ENCODE results near the gene MYRIP. TPM values are rescaled to one million over a fixed set of nuclear protein-coding genes. Genes with fewer than 3 reads are reported as not detected.
"Not testable (repeated sequence)": the region's sequence is repeated elsewhere in the genome, so short reads cannot be mapped to it uniquely, and the experiment has no call there.

MYRIP gene
- total RNA-seq, 1 donor from 2014 or later = 1.0 TPM

DNA sequence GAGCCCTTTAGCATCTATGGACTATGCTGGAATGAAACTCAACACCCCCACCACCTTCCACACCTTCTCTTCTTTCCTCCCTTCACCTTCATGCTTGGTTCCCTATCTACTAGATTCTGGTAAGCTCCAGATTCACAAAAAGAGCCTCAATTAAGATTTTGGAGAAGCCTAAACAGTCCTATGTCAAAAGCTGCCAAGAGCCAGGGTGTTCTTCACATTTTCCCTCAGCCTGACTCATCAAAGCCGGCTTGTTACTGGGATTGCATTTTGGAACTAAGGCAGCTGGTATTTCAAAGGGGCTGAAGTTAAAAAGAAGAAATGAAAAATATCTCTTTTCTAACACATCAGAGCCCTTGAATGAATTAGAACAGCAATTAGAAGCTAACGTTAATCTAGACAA is 247.7 kb downstream of the MYRIP start:
- Histone ChIP-seq H3K27me3 (ENCODE audit: control insufficient read depth in 3 of 3, insufficient read depth in 3 of 3, low read length in 3 of 3) (no peaks in the 10 kb centered on the region), H3K36me3 (ENCODE audit: control insufficient read depth in 3 of 3, insufficient read depth in 3 of 3, low read length in 3 of 3) (no peaks in the 10 kb centered on the region), H3K4me3 (ENCODE audit: low read length in 3 of 3) (no peak overlapping the region), H3K4me1 (ENCODE audit: control insufficient read depth in 3 of 3, insufficient read depth in 3 of 3, low read length in 3 of 3) (no peaks in the 10 kb centered on the region), H3K9me3 (ENCODE audit: control insufficient read depth in 3 of 3, low read length in 3 of 3) (no peaks in the 10 kb centered on the region), H3K27ac (ENCODE audit: low read depth, low read length) (no peak overlapping the region), H3K9ac (ENCODE audit: low read depth in 1 of 3, low read length in 3 of 3) (no peak overlapping the region)

DNA sequence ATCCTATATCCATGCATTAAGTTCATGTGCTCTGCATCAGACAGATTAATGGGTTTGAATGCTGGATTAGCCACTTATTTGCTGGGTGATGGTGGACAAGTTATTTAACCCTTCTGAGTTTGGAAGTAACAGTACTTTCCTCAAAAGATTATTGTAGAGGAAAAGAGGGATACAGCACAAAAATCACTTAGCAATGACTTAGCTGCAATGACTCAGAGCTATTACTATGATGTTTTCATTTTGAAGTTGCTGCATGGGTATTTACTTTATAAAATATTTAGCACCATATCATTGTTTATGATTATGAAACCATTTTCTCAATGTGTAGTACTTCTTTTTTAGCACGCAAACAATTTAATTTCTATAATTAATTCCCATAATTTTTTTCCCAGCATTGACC is 248.4 kb downstream of the MYRIP start:
- no peak overlapping the region for H3K27ac ChIP-seq (ENCODE audit: low read depth, low read length)
- no peaks in the 10 kb centered on the region for H3K36me3 ChIP-seq (ENCODE audit: control insufficient read depth in 3 of 3, insufficient read depth in 3 of 3, low read length in 3 of 3)
- no peaks in the 10 kb centered on the region for H3K9me3 ChIP-seq (ENCODE audit: control insufficient read depth in 3 of 3, low read length in 3 of 3)
- no peaks in the 10 kb centered on the region for H3K4me1 ChIP-seq (ENCODE audit: control insufficient read depth in 3 of 3, insufficient read depth in 3 of 3, low read length in 3 of 3)
- H3K9ac ChIP-seq (ENCODE audit: low read depth in 1 of 3, low read length in 3 of 3) = no peak overlapping the region
- no peak overlapping the region for H3K4me3 ChIP-seq (ENCODE audit: low read length in 3 of 3)
- no peaks in the 10 kb centered on the region for H3K27me3 ChIP-seq (ENCODE audit: control insufficient read depth in 3 of 3, insufficient read depth in 3 of 3, low read length in 3 of 3)

DNA sequence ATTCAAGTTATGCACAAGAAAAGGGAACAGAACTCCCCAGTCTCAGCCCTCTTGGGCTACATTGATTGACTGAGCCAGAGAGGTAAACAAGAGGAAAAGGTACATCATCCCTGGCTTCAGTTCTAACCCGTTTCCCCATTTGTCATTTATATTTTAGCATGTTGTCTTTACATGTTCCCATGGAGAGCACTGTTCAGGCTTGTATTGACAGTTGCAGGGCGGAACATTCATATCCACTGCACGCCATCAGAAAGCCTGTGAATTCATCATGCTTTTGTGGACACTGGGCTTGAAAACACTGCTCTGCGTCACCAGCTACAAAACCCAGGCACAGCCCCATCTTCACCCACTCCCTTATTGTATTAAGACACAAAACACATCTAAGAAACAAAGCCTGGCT is 259.2 kb downstream of the MYRIP start:
- H3K27ac ChIP-seq (ENCODE audit: low read depth, low read length) = no peak overlapping the region
- H3K9me3 ChIP-seq (ENCODE audit: control insufficient read depth in 3 of 3, low read length in 3 of 3) = no peaks in the 10 kb centered on the region
- H3K4me3 ChIP-seq (ENCODE audit: low read length in 3 of 3) = no peak overlapping the region
- H3K27me3 ChIP-seq (ENCODE audit: control insufficient read depth in 3 of 3, insufficient read depth in 3 of 3, low read length in 3 of 3) = no peaks in the 10 kb centered on the region
- no peaks in the 10 kb centered on the region for H3K4me1 ChIP-seq (ENCODE audit: control insufficient read depth in 3 of 3, insufficient read depth in 3 of 3, low read length in 3 of 3)
- no peak overlapping the region for H3K9ac ChIP-seq (ENCODE audit: low read depth in 1 of 3, low read length in 3 of 3)
- H3K36me3 ChIP-seq (ENCODE audit: control insufficient read depth in 3 of 3, insufficient read depth in 3 of 3, low read length in 3 of 3) = no peaks in the 10 kb centered on the region

- no peaks in the 10 kb centered on the region for H3K4me1 ChIP-seq (ENCODE audit: control insufficient read depth in 3 of 3, insufficient read depth in 3 of 3, low read length in 3 of 3)
- no peak overlapping the region for H3K9ac ChIP-seq (ENCODE audit: low read depth in 1 of 3, low read length in 3 of 3)
- H3K36me3 ChIP-seq (ENCODE audit: control insufficient read depth in 3 of 3, insufficient read depth in 3 of 3, low read length in 3 of 3) = no peaks in the 10 kb centered on the region
- H3K4me3 ChIP-seq (ENCODE audit: low read length in 3 of 3) = no peak overlapping the region
- no peaks in the 10 kb centered on the region for H3K27me3 ChIP-seq (ENCODE audit: control insufficient read depth in 3 of 3, insufficient read depth in 3 of 3, low read length in 3 of 3)
- no peak overlapping the region for H3K27ac ChIP-seq (ENCODE audit: low read depth, low read length)
- H3K9me3 ChIP-seq (ENCODE audit: control insufficient read depth in 3 of 3, low read length in 3 of 3) = no peaks in the 10 kb centered on the region
These were observed 261.4 kb downstream of the MYRIP start for GRCh38 chr3:40070816-40071215.

DNA sequence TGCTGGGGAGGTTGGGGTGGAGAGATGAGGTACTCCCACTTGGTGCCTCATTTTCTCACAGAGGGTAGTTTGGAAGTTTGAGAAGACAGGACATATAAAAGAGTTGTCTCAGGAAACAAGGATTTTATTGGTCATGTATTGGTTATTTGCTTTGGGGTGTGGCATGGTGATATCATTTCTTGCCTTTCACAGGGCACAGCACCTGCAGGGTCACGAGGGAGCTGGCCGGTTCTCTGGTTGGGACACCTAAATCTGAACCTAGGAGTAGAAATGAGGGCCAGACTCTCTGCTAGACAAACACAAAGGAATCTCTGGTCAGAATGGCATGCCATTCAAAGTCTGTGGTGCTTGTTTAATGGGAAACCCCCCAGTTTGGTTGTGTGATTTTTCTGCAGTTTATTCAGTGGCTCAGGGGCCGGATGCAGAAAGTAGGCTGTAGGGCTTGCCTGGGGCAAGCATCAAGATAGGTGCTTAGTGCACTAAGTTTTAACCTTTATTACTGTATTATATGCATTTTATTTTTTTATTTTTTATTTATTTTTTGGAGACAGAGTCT is 262.4 kb downstream of the MYRIP start:
- Histone ChIP-seq H3K9me3 (ENCODE audit: control insufficient read depth in 3 of 3, low read length in 3 of 3) (no peaks in the 10 kb centered on the region), H3K4me3 (ENCODE audit: low read length in 3 of 3) (no peak overlapping the region), H3K9ac (ENCODE audit: low read depth in 1 of 3, low read length in 3 of 3) (no peak overlapping the region), H3K27me3 (ENCODE audit: control insufficient read depth in 3 of 3, insufficient read depth in 3 of 3, low read length in 3 of 3) (no peaks in the 10 kb centered on the region), H3K36me3 (ENCODE audit: control insufficient read depth in 3 of 3, insufficient read depth in 3 of 3, low read length in 3 of 3) (no peaks in the 10 kb centered on the region), H3K4me1 (ENCODE audit: control insufficient read depth in 3 of 3, insufficient read depth in 3 of 3, low read length in 3 of 3) (no peaks in the 10 kb centered on the region), H3K27ac (ENCODE audit: low read depth, low read length) (no peak overlapping the region)

GRCh38 chr3:40073310-40074007 is 264.1 kb downstream of the MYRIP start:
- Histone ChIP-seq H3K4me1 (ENCODE audit: control insufficient read depth in 3 of 3, insufficient read depth in 3 of 3, low read length in 3 of 3) (no peaks in the 10 kb centered on the region), H3K27ac (ENCODE audit: low read depth, low read length) (no peak overlapping the region), H3K27me3 (ENCODE audit: control insufficient read depth in 3 of 3, insufficient read depth in 3 of 3, low read length in 3 of 3) (no peaks in the 10 kb centered on the region), H3K4me3 (ENCODE audit: low read length in 3 of 3) (no peak overlapping the region), H3K9me3 (ENCODE audit: control insufficient read depth in 3 of 3, low read length in 3 of 3) (no peaks in the 10 kb centered on the region), H3K36me3 (ENCODE audit: control insufficient read depth in 3 of 3, insufficient read depth in 3 of 3, low read length in 3 of 3) (no peaks in the 10 kb centered on the region), H3K9ac (ENCODE audit: low read depth in 1 of 3, low read length in 3 of 3) (no peak overlapping the region)

- H3K9me3 ChIP-seq (ENCODE audit: control insufficient read depth in 3 of 3, low read length in 3 of 3) = not testable (repeated sequence)
These were observed 267.7 kb downstream of the MYRIP start for GRCh38 chr3:40077139-40077538.

GRCh38 chr3:40077828-40078492 is 268.6 kb downstream of the MYRIP start:
- H3K9ac ChIP-seq (ENCODE audit: low read depth in 1 of 3, low read length in 3 of 3); H3K4me3 ChIP-seq (ENCODE audit: low read length in 3 of 3); H3K4me1 ChIP-seq (ENCODE audit: control insufficient read depth in 3 of 3, insufficient read depth in 3 of 3, low read length in 3 of 3); H3K36me3 ChIP-seq (ENCODE audit: control insufficient read depth in 3 of 3, insufficient read depth in 3 of 3, low read length in 3 of 3); H3K27ac ChIP-seq (ENCODE audit: low read depth, low read length); H3K9me3 ChIP-seq (ENCODE audit: control insufficient read depth in 3 of 3, low read length in 3 of 3); H3K27me3 ChIP-seq (ENCODE audit: control insufficient read depth in 3 of 3, insufficient read depth in 3 of 3, low read length in 3 of 3): not testable (repeated sequence)

More at GRCh38 chr3:40077139-40077538, 267.7 kb downstream of the MYRIP start:
- H3K27ac ChIP-seq (ENCODE audit: low read depth, low read length); H3K36me3 ChIP-seq (ENCODE audit: control insufficient read depth in 3 of 3, insufficient read depth in 3 of 3, low read length in 3 of 3); H3K9ac ChIP-seq (ENCODE audit: low read depth in 1 of 3, low read length in 3 of 3); H3K27me3 ChIP-seq (ENCODE audit: control insufficient read depth in 3 of 3, insufficient read depth in 3 of 3, low read length in 3 of 3); H3K4me3 ChIP-seq (ENCODE audit: low read length in 3 of 3); H3K4me1 ChIP-seq (ENCODE audit: control insufficient read depth in 3 of 3, insufficient read depth in 3 of 3, low read length in 3 of 3): not testable (repeated sequence)

DNA sequence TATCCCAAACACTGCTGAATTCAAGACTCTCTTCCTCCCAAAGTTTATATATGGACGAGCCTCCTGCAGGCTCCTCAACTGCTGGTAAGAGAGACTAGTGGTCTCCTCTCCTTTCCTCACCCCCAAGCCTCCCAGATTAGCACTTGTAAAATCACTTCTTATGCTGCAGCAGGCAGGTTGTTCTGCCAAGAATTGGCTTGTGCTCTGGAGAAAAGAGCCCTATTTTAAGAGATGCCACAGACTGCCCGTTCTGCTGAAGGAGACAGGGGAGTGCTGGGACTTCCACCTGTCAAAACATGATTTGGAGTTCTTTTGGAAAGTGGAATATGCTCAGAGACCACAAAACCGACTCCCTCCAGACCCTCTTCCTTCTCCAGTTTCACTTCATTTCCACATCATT is 269.2 kb downstream of the MYRIP start:
- H3K36me3 ChIP-seq (ENCODE audit: control insufficient read depth in 3 of 3, insufficient read depth in 3 of 3, low read length in 3 of 3) = no peaks in the 10 kb centered on the region
- no peak overlapping the region for H3K4me3 ChIP-seq (ENCODE audit: low read length in 3 of 3)
- H3K4me1 ChIP-seq (ENCODE audit: control insufficient read depth in 3 of 3, insufficient read depth in 3 of 3, low read length in 3 of 3) = no peaks in the 10 kb centered on the region
- H3K9ac ChIP-seq (ENCODE audit: low read depth in 1 of 3, low read length in 3 of 3) = no peak overlapping the region
- no peaks in the 10 kb centered on the region for H3K27me3 ChIP-seq (ENCODE audit: control insufficient read depth in 3 of 3, insufficient read depth in 3 of 3, low read length in 3 of 3)
- H3K9me3 ChIP-seq (ENCODE audit: control insufficient read depth in 3 of 3, low read length in 3 of 3) = no peaks in the 10 kb centered on the region
- no peak overlapping the region for H3K27ac ChIP-seq (ENCODE audit: low read depth, low read length)

DNA sequence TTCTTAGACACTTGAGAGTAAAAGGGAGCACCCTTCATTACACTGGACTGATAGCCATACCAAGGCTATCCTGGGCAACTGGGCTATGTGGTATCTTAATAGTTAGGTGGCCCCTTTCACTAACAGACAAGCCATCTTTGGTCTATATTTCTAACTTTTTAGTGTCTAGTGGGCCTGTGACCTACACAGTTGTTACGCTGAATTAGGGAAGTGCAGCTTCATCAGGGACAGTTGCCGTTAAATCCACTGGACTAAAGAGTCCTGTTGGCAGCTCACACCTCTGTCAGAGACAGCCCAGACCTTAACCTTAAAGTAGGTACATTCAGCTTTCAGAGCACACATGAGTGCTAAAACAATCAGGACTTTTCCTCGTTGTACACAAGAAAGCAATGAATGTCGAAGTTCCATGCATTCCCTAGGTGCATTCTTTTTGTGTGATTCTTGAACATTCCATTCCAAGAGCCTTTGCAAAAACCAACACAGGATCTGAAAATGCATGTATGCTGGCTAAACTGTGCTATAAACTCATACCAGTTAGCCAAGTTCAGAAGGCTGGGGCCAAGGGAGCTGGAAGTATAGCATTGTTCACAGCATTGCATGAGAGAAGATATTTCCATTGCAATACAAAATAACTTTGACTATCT is 269.9 kb downstream of the MYRIP start:
- no peak overlapping the region for H3K9ac ChIP-seq (ENCODE audit: low read depth in 1 of 3, low read length in 3 of 3)
- H3K27ac ChIP-seq (ENCODE audit: low read depth, low read length) = no peak overlapping the region
- H3K9me3 ChIP-seq (ENCODE audit: control insufficient read depth in 3 of 3, low read length in 3 of 3) = no peaks in the 10 kb centered on the region
- no peak overlapping the region for H3K4me3 ChIP-seq (ENCODE audit: low read length in 3 of 3)
- no peaks in the 10 kb centered on the region for H3K4me1 ChIP-seq (ENCODE audit: control insufficient read depth in 3 of 3, insufficient read depth in 3 of 3, low read length in 3 of 3)
- no peaks in the 10 kb centered on the region for H3K27me3 ChIP-seq (ENCODE audit: control insufficient read depth in 3 of 3, insufficient read depth in 3 of 3, low read length in 3 of 3)
- H3K36me3 ChIP-seq (ENCODE audit: control insufficient read depth in 3 of 3, insufficient read depth in 3 of 3, low read length in 3 of 3) = no peaks in the 10 kb centered on the region
